ENCODE results near the gene TBC1D7.

The TBC1D7 gene

GRCh38 chr6:13348334-13349113, 20.2 kb upstream of the TBC1D7 start:
- Histone ChIP-seq H3K36me3 (ENCODE audit: control insufficient read depth, insufficient read depth, low read length) (no peaks in the 10 kb centered on the region), H3K27me3 (replicated peaks; ENCODE audit: control insufficient read depth, insufficient read depth, low read length) (no peaks in the 10 kb centered on the region), H3K4me3 (replicated peaks; ENCODE audit: low read depth, low read length) (no peak overlapping the region)
- no peak for DNase-seq (ENCODE audit: extremely low read depth, insufficient read length)
- TF ChIP-seq CTCF (IDR thresholded peaks at IDR 0.05; ENCODE audit: insufficient read depth, low read length, poor library complexity, severe bottlenecking) = no peak

- no peak for DNase-seq (ENCODE audit: extremely low read depth, insufficient read length)
- TF ChIP-seq CTCF (IDR thresholded peaks at IDR 0.05; ENCODE audit: insufficient read depth, low read length, poor library complexity, severe bottlenecking) = no peak
- no peak overlapping the region for H3K4me3 ChIP-seq (replicated peaks; ENCODE audit: low read depth, low read length)
- no peaks in the 10 kb centered on the region for H3K36me3 ChIP-seq (ENCODE audit: control insufficient read depth, insufficient read depth, low read length)
- H3K27me3 ChIP-seq (replicated peaks; ENCODE audit: control insufficient read depth, insufficient read depth, low read length) = no peaks in the 10 kb centered on the region
Observed at GRCh38 chr6:13346245-13346644, 17.9 kb upstream of the TBC1D7 start.

- DNase-seq (ENCODE audit: extremely low read depth, insufficient read length) = no peak
- H3K36me3 ChIP-seq (ENCODE audit: control insufficient read depth, insufficient read depth, low read length) = no peaks in the 10 kb centered on the region
- no peaks in the 10 kb centered on the region for H3K27me3 ChIP-seq (replicated peaks; ENCODE audit: control insufficient read depth, insufficient read depth, low read length)
- no peak overlapping the region for H3K4me3 ChIP-seq (replicated peaks; ENCODE audit: low read depth, low read length)
- no peak for TF ChIP-seq CTCF (IDR thresholded peaks at IDR 0.05; ENCODE audit: insufficient read depth, low read length, poor library complexity, severe bottlenecking)
Observed at GRCh38 chr6:13342414-13343019, 14.2 kb upstream of the TBC1D7 start.

- Histone ChIP-seq H3K36me3 (ENCODE audit: control insufficient read depth, insufficient read depth, low read length) (no peaks in the 10 kb centered on the region), H3K27me3 (replicated peaks; ENCODE audit: control insufficient read depth, insufficient read depth, low read length) (no peaks in the 10 kb centered on the region), H3K4me3 (replicated peaks; ENCODE audit: low read depth, low read length) (no peak overlapping the region)
- no peak for DNase-seq (ENCODE audit: extremely low read depth, insufficient read length)
- no peak for TF ChIP-seq CTCF (IDR thresholded peaks at IDR 0.05; ENCODE audit: insufficient read depth, low read length, poor library complexity, severe bottlenecking)
Observed at GRCh38 chr6:13339863-13340630, 11.7 kb upstream of the TBC1D7 start.

GRCh38 chr6:13338038-13338437, 9.7 kb upstream of the TBC1D7 start:
- Histone ChIP-seq H3K4me3 (replicated peaks; ENCODE audit: low read depth, low read length) (no peak overlapping the region), H3K36me3 (ENCODE audit: control insufficient read depth, insufficient read depth, low read length) (no peaks in the 10 kb centered on the region), H3K27me3 (replicated peaks; ENCODE audit: control insufficient read depth, insufficient read depth, low read length) (no peaks in the 10 kb centered on the region)
- TF ChIP-seq CTCF (IDR thresholded peaks at IDR 0.05; ENCODE audit: insufficient read depth, low read length, poor library complexity, severe bottlenecking) = no peak
- no peak for DNase-seq (ENCODE audit: extremely low read depth, insufficient read length)
